Measurements from ENCODE around the gene KRT74. TPM values are rescaled to one million over a fixed set of nuclear protein-coding genes. Genes with fewer than 3 reads are reported as not detected.

Gene KRT74
- total RNA-seq, 1 experiment from 2014 or later, result not detected

- DNase-seq, result no peak
- Histone ChIP-seq H3K79me2 (ENCODE audit: low read length) (no peaks in the 10 kb centered on the region), H3K27ac (ENCODE audit: low read length) (no peak overlapping the region), H3K4me3 (ENCODE audit: low read length) (no peak overlapping the region), H3K36me3 (ENCODE audit: low read depth, low read length) (no peaks in the 10 kb centered on the region), H3K9ac (ENCODE audit: low read length) (no peak overlapping the region), H2AFZ (ENCODE audit: low read length) (no peak overlapping the region), H4K20me1 (ENCODE audit: low read length) (no peaks in the 10 kb centered on the region), H3K9me3 (ENCODE audit: low read length) (no peaks in the 10 kb centered on the region), H3F3A (ENCODE audit: low read length, unreplicated experiment) (no peaks in the 10 kb centered on the region), H3K9me2 (replicated peaks; ENCODE audit: low read length) (no peaks in the 10 kb centered on the region), H3K27me3 (ENCODE audit: low read length) (no peaks in the 10 kb centered on the region), H3K4me2 (ENCODE audit: low read length) (no peak overlapping the region), H3K4me1 (ENCODE audit: insufficient read depth, low read length) (peaks cover 21% of the 10 kb centered on the region)
- no TSS peak for BruUV-seq (replicated peaks)
- ChIA-PET CTCF (no interaction called here), POLR2A (ENCODE audit: unreplicated experiment) (no interaction called here)
- TF ChIP-seq CTCF (conservative IDR thresholded peaks at IDR 0.05; ENCODE audit: low read depth, low read length) (no peak), EZH2 (IDR thresholded peaks at IDR 0.05; ENCODE audit: low read length, unreplicated experiment) (no peak), EZH2phosphoT487 (IDR thresholded peaks at IDR 0.05; ENCODE audit: borderline replicate concordance, low read length) (no peak)
- intact Hi-C loops (cut with micrococcal nuclease), result no loop called here
- no peak for ATAC-seq
These were observed 56.4 kb downstream of the KRT74 start for GRCh38 chr12:52517005-52517835.

GRCh38 chr12:52515927-52516831 is 57.5 kb downstream of the KRT74 start:
- Histone ChIP-seq H3K9me2 (replicated peaks; ENCODE audit: low read length) (no peaks in the 10 kb centered on the region), H3K79me2 (ENCODE audit: low read length) (no peaks in the 10 kb centered on the region), H3K4me3 (ENCODE audit: low read length) (no peak overlapping the region), H3K36me3 (ENCODE audit: low read depth, low read length) (no peaks in the 10 kb centered on the region), H2AFZ (ENCODE audit: low read length) (no peak overlapping the region), H3K4me1 (ENCODE audit: insufficient read depth, low read length) (peaks cover 16% of the 10 kb centered on the region), H3K9ac (ENCODE audit: low read length) (no peak overlapping the region), H4K20me1 (ENCODE audit: low read length) (no peaks in the 10 kb centered on the region), H3K9me3 (ENCODE audit: low read length) (no peaks in the 10 kb centered on the region), H3F3A (ENCODE audit: low read length, unreplicated experiment) (no peaks in the 10 kb centered on the region), H3K4me2 (ENCODE audit: low read length) (no peak overlapping the region), H3K27me3 (ENCODE audit: low read length) (no peaks in the 10 kb centered on the region), H3K27ac (ENCODE audit: low read length) (peak overlapping the region; percentile 26; the same call in 1 of the 2 replicates)
- POLR2A ChIA-PET (ENCODE audit: unreplicated experiment), result no interaction called here
- TF ChIP-seq CTCF (conservative IDR thresholded peaks at IDR 0.05; ENCODE audit: low read depth, low read length) (no peak), EZH2 (IDR thresholded peaks at IDR 0.05; ENCODE audit: low read length, unreplicated experiment) (no peak), EZH2phosphoT487 (IDR thresholded peaks at IDR 0.05; ENCODE audit: borderline replicate concordance, low read length) (no peak)
- ATAC-seq (no peak), DNase-seq (peak; percentile 69)
- BruUV-seq (replicated peaks), result no TSS peak
- intact Hi-C loops (cut with micrococcal nuclease), result no loop called here
- CTCF ChIA-PET, result no interaction called here

Other genes with a start within 250 kb of the KRT74 start
- gene KRT85, start 206.4 kb downstream of the KRT74 start, total RNA-seq (2014; rRNA removed), result not detected in 2 replicates
- 0.15 TPM in 1 of 2 replicates, not detected in the other for gene KRT84, start 188.2 kb downstream of the KRT74 start, total RNA-seq (2014; rRNA removed)
- gene KRT82, start 167.5 kb downstream of the KRT74 start, total RNA-seq (2014; rRNA removed), result 0.29 TPM in 1 of 2 replicates, not detected in the other
- 32.8 and 38.5 TPM in 2 replicates for gene KRT75, start 139.5 kb downstream of the KRT74 start, total RNA-seq (2014; rRNA removed)
- gene KRT6B, start 121.7 kb downstream of the KRT74 start, total RNA-seq (2014; rRNA removed), result 7.7 and 8.5 TPM in 2 replicates
- gene KRT6C, start 100.0 kb downstream of the KRT74 start, total RNA-seq (2014; rRNA removed), result not detected in 2 replicates
- gene KRT6A, start 80.6 kb downstream of the KRT74 start, total RNA-seq (2014; rRNA removed), result 46.3 and 61.2 TPM in 2 replicates
- gene KRT5, start 53.4 kb downstream of the KRT74 start, total RNA-seq (2014; rRNA removed), result not detected in 2 replicates
- not detected in 2 replicates for gene KRT71, start 20.7 kb downstream of the KRT74 start, total RNA-seq (2014; rRNA removed)
- gene KRT72, start 27.6 kb upstream of the KRT74 start, total RNA-seq (2014; rRNA removed), result not detected in 2 replicates
- gene KRT73, start 44.7 kb upstream of the KRT74 start, total RNA-seq (2014; rRNA removed), result not detected in 2 replicates
- gene KRT2, start 78.4 kb upstream of the KRT74 start, total RNA-seq (2014; rRNA removed), result 0.23 TPM in 1 of 2 replicates, not detected in the other
- gene KRT1, start 106.6 kb upstream of the KRT74 start, total RNA-seq (2014; rRNA removed), result not detected in 2 replicates
- gene KRT77, start 129.7 kb upstream of the KRT74 start, total RNA-seq (2014; rRNA removed), result not detected in 2 replicates
- gene KRT76, start 203.5 kb upstream of the KRT74 start, total RNA-seq (2014; rRNA removed), result not detected in 2 replicates
- gene KRT3, start 222.3 kb upstream of the KRT74 start, total RNA-seq (2014; rRNA removed), result 0.17 and 0.33 TPM in 2 replicates
- 20.7 and 23.0 TPM in 2 replicates for gene KRT4, start 240.3 kb upstream of the KRT74 start, total RNA-seq (2014; rRNA removed)

Measured in PC-3 (cell line).